ENCODE results near the gene ASTN2. TPM values are rescaled to one million over a fixed set of nuclear protein-coding genes. Genes with fewer than 3 reads are reported as not detected.

The ASTN2 gene
- total RNA-seq, 1 experiment from 2014 or later: 4.8 TPM

GRCh38 chr9:116482740-116483139, 932.1 kb downstream of the ASTN2 start:
- Histone ChIP-seq H3K9ac (ENCODE audit: low read length) (no peak overlapping the region), H3K9me3 (ENCODE audit: control insufficient read depth in 1 of 2, insufficient read depth in 1 of 2, low read depth in 1 of 2, low read length in 2 of 2) (no peaks in the 10 kb centered on the region), H2AFZ (ENCODE audit: low read depth, low read length, poor library complexity, severe bottlenecking) (no peak overlapping the region), H3K4me1 (ENCODE audit: control insufficient read depth in 1 of 2, insufficient read depth in 2 of 2, low read length in 2 of 2) (no peaks in the 10 kb centered on the region), H3K27me3 (ENCODE audit: insufficient read depth, low read length) (no peaks in the 10 kb centered on the region), H3K4me2 (ENCODE audit: low read length) (no peak overlapping the region), H4K20me1 (ENCODE audit: insufficient read depth) (no peaks in the 10 kb centered on the region), H3K9me2 (ENCODE audit: insufficient read depth) (no peaks in the 10 kb centered on the region), H3K36me3 (ENCODE audit: control insufficient read depth in 1 of 2, insufficient read depth in 2 of 2, low read length in 2 of 2) (no peaks in the 10 kb centered on the region), H3K27ac (ENCODE audit: low read depth, low read length) (no peak overlapping the region), H3K79me2 (ENCODE audit: insufficient read depth, low read length) (no peaks in the 10 kb centered on the region), H3K4me3 (replicated peaks in 1 of 2; ENCODE audit: low read depth in 1 of 2, low read length in 2 of 2) (no peak overlapping the region)
- POLR2A ChIA-PET: no interaction called here
- RAD21 ChIA-PET (ENCODE audit: low non-redundant PET in 1 of 2, low total read pairs in 2 of 2, uncharacterized antibody in 2 of 2, unreplicated experiment in 2 of 2): no interaction called here
- no TSS peak for BruUV-seq (replicated peaks)
- no peak for ATAC-seq
- intact Hi-C loops (cut with micrococcal nuclease): no loop called here
- CTCF ChIA-PET: interaction anchor here (1.2 kb wide), 1 partner anchor 13 kb away, joined by 3 read pairs; no protein-coding TSS in a partner anchor
- no peak for TF ChIP-seq CBX3 (IDR thresholded peaks at IDR 0.05; ENCODE audit: low read depth)
- TF ChIP-seq ZBTB33 (IDR thresholded peaks at IDR 0.05; ENCODE audit: extremely low read depth, insufficient replicate concordance, low read length): no peak
- no peak for TF ChIP-seq ZFX (IDR thresholded peaks at IDR 0.05)
- DNase-seq (ENCODE audit: low read depth, low spot score): no peak

DNA sequence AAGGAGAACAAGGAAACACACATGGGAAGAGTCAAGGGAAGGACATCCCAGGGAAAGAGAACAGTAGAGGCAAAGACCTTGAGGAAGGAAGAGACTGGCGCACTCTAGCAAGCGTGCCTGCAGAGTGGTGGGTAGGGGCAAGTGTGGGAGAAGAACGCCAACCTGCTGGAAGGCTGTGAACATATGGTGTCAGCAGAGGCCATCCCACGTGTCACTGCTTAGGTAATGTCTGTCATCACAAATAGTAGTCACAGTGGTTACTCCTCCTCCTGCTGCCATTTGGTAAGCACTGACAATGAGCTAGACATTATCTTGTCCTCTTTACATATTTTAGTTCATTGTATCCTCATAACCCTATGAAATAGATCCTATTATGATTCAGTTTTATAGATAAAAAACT, 934.2 kb downstream of the ASTN2 start:
- Histone ChIP-seq H3K4me2 (ENCODE audit: low read length) (no peak overlapping the region), H4K20me1 (ENCODE audit: insufficient read depth) (no peaks in the 10 kb centered on the region), H3K9me2 (ENCODE audit: insufficient read depth) (no peaks in the 10 kb centered on the region), H3K9ac (ENCODE audit: low read length) (no peak overlapping the region), H3K36me3 (ENCODE audit: control insufficient read depth in 1 of 2, insufficient read depth in 2 of 2, low read length in 2 of 2) (no peaks in the 10 kb centered on the region), H3K27me3 (ENCODE audit: insufficient read depth, low read length) (no peaks in the 10 kb centered on the region), H3K4me3 (replicated peaks in 1 of 2; ENCODE audit: low read depth in 1 of 2, low read length in 2 of 2) (no peak overlapping the region), H3K9me3 (ENCODE audit: control insufficient read depth in 1 of 2, insufficient read depth in 1 of 2, low read depth in 1 of 2, low read length in 2 of 2) (no peaks in the 10 kb centered on the region), H3K27ac (ENCODE audit: low read depth, low read length) (no peak overlapping the region), H2AFZ (ENCODE audit: low read depth, low read length, poor library complexity, severe bottlenecking) (no peak overlapping the region), H3K79me2 (ENCODE audit: insufficient read depth, low read length) (no peaks in the 10 kb centered on the region), H3K4me1 (ENCODE audit: control insufficient read depth in 1 of 2, insufficient read depth in 2 of 2, low read length in 2 of 2) (no peaks in the 10 kb centered on the region)
- BruUV-seq (replicated peaks): no TSS peak
- TF ChIP-seq CTCF (IDR thresholded peaks at IDR 0.05 in 2 of 3, conservative IDR thresholded peaks at IDR 0.05 in 1 of 3; ENCODE audit: borderline replicate concordance in 1 of 3, insufficient read depth in 1 of 3, low read depth in 2 of 3, low read length in 2 of 3): no peak
- TF ChIP-seq SIN3A (IDR thresholded peaks at IDR 0.05; ENCODE audit: low read depth): no peak
- TF ChIP-seq EZH2 (IDR thresholded peaks at IDR 0.05): no peak
- no peak for TF ChIP-seq JUND (IDR thresholded peaks at IDR 0.05)
- no peak for TF ChIP-seq CBX3 (IDR thresholded peaks at IDR 0.05; ENCODE audit: low read depth)
- TF ChIP-seq SP1 (IDR thresholded peaks at IDR 0.05; ENCODE audit: low read depth): no peak
- TF ChIP-seq REST (IDR thresholded peaks at IDR 0.05; ENCODE audit: low read depth): no peak
- no peak for TF ChIP-seq ZFX (IDR thresholded peaks at IDR 0.05)
- POLR2A ChIA-PET: no interaction called here
- RAD21 ChIA-PET (ENCODE audit: low non-redundant PET in 1 of 2, low total read pairs in 2 of 2, uncharacterized antibody in 2 of 2, unreplicated experiment in 2 of 2): no interaction called here
- CTCF ChIA-PET: no interaction called here
- intact Hi-C loops (cut with micrococcal nuclease): no loop called here
- ATAC-seq (no peak), DNase-seq (ENCODE audit: low read depth, low spot score) (no peak)
